GM18873 (cell line): ENCODE data around the gene WDR12.
"Not testable (repeated sequence)": the region's sequence is repeated elsewhere in the genome, so short reads cannot be mapped to it uniquely, and the experiment has no call there.

Experiments
- ATAC-seq: cut with Tn5 transposase; IDR thresholded peaks from one replicate; pipeline ENCODE4 v1.9.1; 2021; ENCODE audit warnings: mild to moderate bottlenecking, moderate library complexity, moderate number of reproducible peaks; ENCODE audit not compliant: unreplicated experiment, low FRiP score

The WDR12 gene

GRCh38 chr2:202911512-202912341, at the start of gene WDR12, which contains the start of gene CARF:
WDR12 (minus strand) TSS chr2:202911673; CDS start chr2:202911476, 197 bp downstream.
CARF (plus strand) TSS chr2:202912275; CDS start chr2:202941903, 29,628 bp downstream.
- peak; percentile 70 for ATAC-seq

- no peak for ATAC-seq
Measured at GRCh38 chr2:202960524-202960923, 49.1 kb upstream of the WDR12 start.

GRCh38 chr2:202950592-202950991, 39.1 kb upstream of the WDR12 start:
- no peak for ATAC-seq

- ATAC-seq: not testable (repeated sequence)
Measured at GRCh38 chr2:202949333-202949732, 37.9 kb upstream of the WDR12 start.

- no peak for ATAC-seq
Measured at GRCh38 chr2:202945497-202945896, 34.0 kb upstream of the WDR12 start.

GRCh38 chr2:202944816-202945215, 33.3 kb upstream of the WDR12 start:
- no peak for ATAC-seq

- ATAC-seq: no peak
Measured at GRCh38 chr2:202944408-202944807, 32.9 kb upstream of the WDR12 start.

- no peak for ATAC-seq
Measured at GRCh38 chr2:202941771-202942170, 30.3 kb upstream of the WDR12 start.

- ATAC-seq: no peak
Measured at GRCh38 chr2:202938960-202939359, 27.5 kb upstream of the WDR12 start.

- no peak for ATAC-seq
Measured at GRCh38 chr2:202934456-202934855, 23.0 kb upstream of the WDR12 start.

GRCh38 chr2:202933958-202934357, 22.5 kb upstream of the WDR12 start:
- no peak for ATAC-seq

- no peak for ATAC-seq
Measured at GRCh38 chr2:202933139-202933510, 21.7 kb upstream of the WDR12 start.

- no peak for ATAC-seq
Measured at GRCh38 chr2:202932425-202933138, 21.1 kb upstream of the WDR12 start.

- no peak for ATAC-seq
Measured at GRCh38 chr2:202918860-202919259, 7.4 kb upstream of the WDR12 start.

- ATAC-seq: peak; percentile 39
Measured at GRCh38 chr2:202912342-202913201, 1.1 kb upstream of the WDR12 start.

GRCh38 chr2:202911203-202911511, 316 bp downstream of the WDR12 start:
- peak; percentile 10 for ATAC-seq

- ATAC-seq: no peak
Measured at GRCh38 chr2:202910698-202911097, 775 bp downstream of the WDR12 start.

GRCh38 chr2:202910250-202910649, 1.2 kb downstream of the WDR12 start:
- ATAC-seq: not testable (repeated sequence)

GRCh38 chr2:202909394-202910192, 1.9 kb downstream of the WDR12 start:
- ATAC-seq: no peak

- no peak for ATAC-seq
Measured at GRCh38 chr2:202908186-202908585, 3.3 kb downstream of the WDR12 start.
